ENCODE data around the gene MYO1D.

GRCh38 chr17:32917081-32917480, 40.2 kb upstream of the MYO1D start:
- TF ChIP-seq POLR2A (IDR thresholded peaks at IDR 0.05): no peak
- TF ChIP-seq CTCF (IDR thresholded peaks at IDR 0.05): no peak
- TF ChIP-seq EP300 (IDR thresholded peaks at IDR 0.05): no peak
- no peak for TF ChIP-seq POLR2AphosphoS5 (IDR thresholded peaks at IDR 0.05)
